DOHH2 (cell line): ENCODE measurements around the gene LSM11.

Source experiments
- H3F3A ChIP-seq: fragments of 200-600 bp; sonication (generic), shearing (Covaris generic); 2 replicates; pipeline ENCODE4 v1.6.0; 2016; ENCODE audit warnings: antibody characterized with exemption, mild to moderate bottlenecking; ENCODE audit not compliant: control insufficient read depth, insufficient read depth
- H3K27ac ChIP-seq: fragments of 200-600 bp; sonication (generic); 2 replicates; pipeline ENCODE4 v1.5.1; 2014; ENCODE audit warnings: low read depth, mild to moderate bottlenecking, low read length, moderate library complexity
- H3K27me3 ChIP-seq: fragments of 200-600 bp; sonication (generic); 2 replicates; pipeline ENCODE4 v1.6.1; 2014; ENCODE audit warnings: mild to moderate bottlenecking, low read length, mixed read lengths; ENCODE audit not compliant: control insufficient read depth
- H3K36me3 ChIP-seq: fragments of 200-600 bp; sonication (generic); 2 replicates; pipeline ENCODE4 v1.6.1; 2014; ENCODE audit warnings: mild to moderate bottlenecking, low read length, moderate library complexity, mixed read lengths; ENCODE audit not compliant: control insufficient read depth
- H3K4me1 ChIP-seq: fragments of 200-600 bp; sonication (generic); 2 replicates; pipeline ENCODE4 v1.6.1; 2014; ENCODE audit warnings: mild to moderate bottlenecking, low read length, mixed read lengths; ENCODE audit not compliant: control insufficient read depth
- H3K4me2 ChIP-seq: fragments of 200-600 bp; sonication (generic); 2 replicates; pipeline ENCODE4 v1.6.0; 2014; ENCODE audit warnings: mild to moderate bottlenecking, low read length, moderate library complexity
- H3K4me3 ChIP-seq: fragments of 200-600 bp; sonication (generic); 2 replicates; pipeline ENCODE4 v1.5.1; 2014; ENCODE audit warnings: mild to moderate bottlenecking, low read length, mixed read lengths
- H3K79me2 ChIP-seq: fragments of 200-600 bp; sonication (generic); 2 replicates; pipeline ENCODE4 v1.6.1; 2014; ENCODE audit warnings: mild to moderate bottlenecking, low read length, mixed read lengths; ENCODE audit not compliant: control insufficient read depth
- H3K9me2 ChIP-seq: fragments of 200-600 bp; sonication (generic); replicated peaks from 2 replicates; pipeline ENCODE4 v1.6.1; 2014; ENCODE audit warnings: mild to moderate bottlenecking, low read length, mixed read lengths; ENCODE audit not compliant: control insufficient read depth
- H3K9me3 ChIP-seq: fragments of 200-600 bp; sonication (generic); 2 replicates; pipeline ENCODE4 v1.6.1; 2014; ENCODE audit warnings: antibody characterized with exemption, low read length, mixed read lengths; ENCODE audit not compliant: control insufficient read depth, insufficient read depth
- H4K20me1 ChIP-seq: fragments of 200-600 bp; sonication (generic); 2 replicates; pipeline ENCODE4 v1.6.0; 2014; ENCODE audit warnings: low read depth, mild to moderate bottlenecking, antibody characterized with exemption, low read length, moderate library complexity; ENCODE audit not compliant: control insufficient read depth, insufficient read depth
- CTCF ChIP-seq: fragments of 200-600 bp; sonication (generic); IDR thresholded peaks from one replicate; pipeline ENCODE4 v1.5.1; 2014; ENCODE audit warnings: antibody characterized with exemption, mild to moderate bottlenecking, low read depth, low read length; ENCODE audit not compliant: poor library complexity, severe bottlenecking
- EZH2phosphoT487 ChIP-seq: fragments of 200-600 bp; sonication (generic); IDR thresholded peaks from 2 replicates; pipeline ENCODE4 v1.6.1; 2017; ENCODE audit warnings: borderline replicate concordance, mild to moderate bottlenecking, antibody characterized with exemption, low read length, moderate library complexity, mixed read lengths

Gene LSM11

DNA sequence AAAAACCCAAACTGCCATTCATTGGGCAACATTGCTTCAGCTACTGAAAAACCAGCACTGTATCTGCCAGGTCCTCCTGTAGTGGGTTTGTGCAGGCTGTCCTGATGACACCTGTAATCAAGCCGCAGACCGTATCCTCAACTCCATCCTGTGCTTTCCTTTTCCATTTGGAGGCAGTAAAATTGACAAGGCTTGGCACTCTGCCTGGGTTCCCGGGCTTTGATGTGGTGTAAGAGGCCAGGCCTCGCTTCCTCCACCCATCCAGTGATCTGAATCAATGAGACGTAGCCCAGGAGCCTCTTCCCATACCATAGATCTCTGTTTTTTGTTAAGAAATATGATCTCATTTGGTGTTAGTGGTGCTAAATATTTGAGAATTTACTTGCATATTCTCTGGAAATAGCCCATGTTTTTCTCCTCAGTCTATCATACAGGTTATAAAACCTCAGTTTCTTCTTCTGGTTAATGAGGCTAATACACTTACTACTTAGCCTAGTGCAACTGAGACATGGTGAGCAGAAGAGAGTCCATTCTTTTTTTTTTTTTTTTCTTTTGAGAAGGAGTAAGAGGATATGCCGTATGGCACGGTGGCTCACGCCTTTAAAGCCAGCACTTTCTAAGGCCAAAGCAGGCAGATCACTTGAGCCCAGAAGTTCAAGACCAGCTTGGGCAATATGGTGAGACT, 34.8 kb downstream of the LSM11 start:
- Histone ChIP-seq H3K9me2 (no peaks in the 10 kb centered on the region), H3K79me2 (no peaks in the 10 kb centered on the region), H3F3A (no peaks in the 10 kb centered on the region), H3K4me3 (no peak overlapping the region), H4K20me1 (no peaks in the 10 kb centered on the region; the same call in 1 of the 2 replicates), H3K36me3 (no peaks in the 10 kb centered on the region), H3K4me2 (no peak overlapping the region), H3K27ac (no peak overlapping the region), H3K27me3 (no peaks in the 10 kb centered on the region), H3K4me1 (no peaks in the 10 kb centered on the region), H3K9me3 (no peaks in the 10 kb centered on the region)
- TF ChIP-seq EZH2phosphoT487: no peak
- no peak for TF ChIP-seq CTCF

DNA sequence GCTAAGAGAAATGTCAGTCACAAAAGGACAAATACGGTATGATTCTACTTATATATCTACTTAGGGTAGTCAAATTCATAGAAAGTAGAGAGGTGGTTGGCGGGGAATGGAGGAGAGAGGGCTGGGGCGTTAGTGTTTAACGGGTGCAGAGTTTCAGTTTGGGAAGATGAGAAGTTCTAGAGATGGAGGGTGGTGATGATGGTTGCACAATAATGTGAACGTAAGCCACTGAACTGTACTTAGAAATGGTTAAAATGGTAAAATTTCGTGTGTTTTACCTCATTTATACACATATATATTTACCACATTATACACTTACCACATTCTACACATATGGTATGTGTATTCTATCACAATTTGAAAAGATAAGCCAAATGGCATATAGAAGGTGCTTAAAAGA, 35.7 kb downstream of the LSM11 start:
- no peaks in the 10 kb centered on the region for H3F3A ChIP-seq
- H3K4me1 ChIP-seq: no peaks in the 10 kb centered on the region
- no peaks in the 10 kb centered on the region for H3K9me3 ChIP-seq
- H3K79me2 ChIP-seq: no peaks in the 10 kb centered on the region
- no peaks in the 10 kb centered on the region; the same call in 1 of the 2 replicates for H4K20me1 ChIP-seq
- no peaks in the 10 kb centered on the region; the same call in 1 of the 2 replicates for H3K36me3 ChIP-seq
- H3K4me2 ChIP-seq: no peak overlapping the region
- no peak overlapping the region for H3K4me3 ChIP-seq
- TF ChIP-seq EZH2phosphoT487 (no peak), CTCF (no peak)
- H3K27ac ChIP-seq: no peak overlapping the region
- no peaks in the 10 kb centered on the region for H3K27me3 ChIP-seq
- no peaks in the 10 kb centered on the region for H3K9me2 ChIP-seq

GRCh38 chr5:157785801-157786200, 42.3 kb downstream of the LSM11 start:
- Histone ChIP-seq H3K79me2 (no peaks in the 10 kb centered on the region), H3K4me2 (no peak overlapping the region), H3K9me3 (no peaks in the 10 kb centered on the region), H4K20me1 (no peaks in the 10 kb centered on the region; the same call in 1 of the 2 replicates), H3K9me2 (no peaks in the 10 kb centered on the region), H3F3A (peaks cover 11% of the 10 kb centered on the region; the same call in 1 of the 2 replicates), H3K36me3 (peaks cover 43% of the 10 kb centered on the region), H3K27me3 (no peaks in the 10 kb centered on the region), H3K4me3 (no peak overlapping the region), H3K4me1 (no peaks in the 10 kb centered on the region), H3K27ac (no peak overlapping the region)
- no peak for TF ChIP-seq CTCF
- TF ChIP-seq EZH2phosphoT487: no peak

DNA sequence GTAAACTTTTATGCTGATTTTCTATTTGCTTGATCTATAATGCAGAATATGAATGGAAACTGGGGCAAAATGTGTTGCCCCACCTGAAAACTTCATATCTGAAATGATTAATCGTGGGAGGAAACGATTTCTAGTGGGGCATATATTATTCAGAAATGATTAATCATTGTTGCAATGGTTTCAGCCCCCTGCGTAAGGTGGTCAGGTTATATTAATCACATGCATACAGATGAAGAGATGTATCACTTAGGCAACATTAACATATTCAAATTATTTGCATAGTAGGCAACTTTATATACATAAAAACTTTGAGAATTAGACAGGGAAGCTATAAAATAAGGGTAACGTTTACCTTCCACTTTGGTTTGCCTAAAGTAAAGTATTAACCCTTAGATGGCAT, 49.8 kb downstream of the LSM11 start:
- Histone ChIP-seq H4K20me1 (no peaks in the 10 kb centered on the region), H3K79me2 (no peaks in the 10 kb centered on the region), H3K27ac (no peak overlapping the region), H3K27me3 (no peaks in the 10 kb centered on the region), H3K4me2 (no peak overlapping the region), H3K4me1 (no peaks in the 10 kb centered on the region), H3K9me2 (no peaks in the 10 kb centered on the region), H3K4me3 (no peak overlapping the region), H3K9me3 (no peaks in the 10 kb centered on the region), H3F3A (no peaks in the 10 kb centered on the region), H3K36me3 (peaks cover 63% of the 10 kb centered on the region)
- no peak for TF ChIP-seq CTCF
- no peak for TF ChIP-seq EZH2phosphoT487
